ENCODE measurements around the gene ABCD4.

DNA sequence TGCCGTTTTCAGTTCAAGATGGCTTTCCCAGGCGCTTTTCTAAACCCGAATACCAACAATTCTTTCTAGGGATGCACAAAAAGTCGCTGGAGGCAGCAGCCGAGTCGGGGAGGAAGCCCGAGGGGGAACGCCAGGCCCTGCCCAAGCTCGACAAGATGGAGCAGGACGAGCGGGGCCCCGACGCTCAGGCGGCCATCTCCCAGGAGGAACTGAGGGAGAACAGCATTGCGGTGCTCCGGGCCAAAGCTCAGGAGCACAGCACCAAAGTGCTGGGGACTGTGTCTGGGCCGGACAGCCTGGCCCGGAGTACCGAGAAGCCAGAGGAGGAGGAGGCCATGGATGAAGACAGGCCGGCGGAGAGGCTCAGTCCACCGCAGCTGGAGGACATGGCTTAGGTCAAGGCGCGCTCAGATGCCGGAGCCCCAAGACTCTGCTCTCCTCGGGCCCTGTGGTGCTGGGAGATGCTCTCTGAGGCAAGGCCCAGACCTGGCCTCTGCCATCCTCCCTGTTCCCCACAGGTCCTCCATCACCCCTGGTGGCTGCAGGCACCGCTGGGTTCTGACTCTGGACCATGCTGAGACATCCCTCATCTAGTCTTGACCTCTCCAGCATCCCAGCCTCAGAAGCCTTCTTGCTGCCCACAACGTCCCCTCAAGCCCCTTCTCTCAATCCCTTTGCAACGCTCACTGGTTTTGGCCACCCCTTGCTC, 42.1 kb downstream of the ABCD4 start:
- TF ChIP-seq, protein P1, sequence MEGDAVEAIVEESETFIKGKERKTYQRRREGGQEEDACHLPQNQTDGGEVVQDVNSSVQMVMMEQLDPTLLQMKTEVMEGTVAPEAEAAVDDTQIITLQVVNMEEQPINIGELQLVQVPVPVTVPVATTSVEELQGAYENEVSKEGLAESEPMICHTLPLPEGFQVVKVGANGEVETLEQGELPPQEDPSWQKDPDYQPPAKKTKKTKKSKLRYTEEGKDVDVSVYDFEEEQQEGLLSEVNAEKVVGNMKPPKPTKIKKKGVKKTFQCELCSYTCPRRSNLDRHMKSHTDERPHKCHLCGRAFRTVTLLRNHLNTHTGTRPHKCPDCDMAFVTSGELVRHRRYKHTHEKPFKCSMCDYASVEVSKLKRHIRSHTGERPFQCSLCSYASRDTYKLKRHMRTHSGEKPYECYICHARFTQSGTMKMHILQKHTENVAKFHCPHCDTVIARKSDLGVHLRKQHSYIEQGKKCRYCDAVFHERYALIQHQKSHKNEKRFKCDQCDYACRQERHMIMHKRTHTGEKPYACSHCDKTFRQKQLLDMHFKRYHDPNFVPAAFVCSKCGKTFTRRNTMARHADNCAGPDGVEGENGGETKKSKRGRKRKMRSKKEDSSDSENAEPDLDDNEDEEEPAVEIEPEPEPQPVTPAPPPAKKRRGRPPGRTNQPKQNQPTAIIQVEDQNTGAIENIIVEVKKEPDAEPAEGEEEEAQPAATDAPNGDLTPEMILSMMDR (conservative IDR thresholded peaks at IDR 0.05; ENCODE audit: low read depth in 2 of 2), result no peak
- TF ChIP-seq, protein P2, sequence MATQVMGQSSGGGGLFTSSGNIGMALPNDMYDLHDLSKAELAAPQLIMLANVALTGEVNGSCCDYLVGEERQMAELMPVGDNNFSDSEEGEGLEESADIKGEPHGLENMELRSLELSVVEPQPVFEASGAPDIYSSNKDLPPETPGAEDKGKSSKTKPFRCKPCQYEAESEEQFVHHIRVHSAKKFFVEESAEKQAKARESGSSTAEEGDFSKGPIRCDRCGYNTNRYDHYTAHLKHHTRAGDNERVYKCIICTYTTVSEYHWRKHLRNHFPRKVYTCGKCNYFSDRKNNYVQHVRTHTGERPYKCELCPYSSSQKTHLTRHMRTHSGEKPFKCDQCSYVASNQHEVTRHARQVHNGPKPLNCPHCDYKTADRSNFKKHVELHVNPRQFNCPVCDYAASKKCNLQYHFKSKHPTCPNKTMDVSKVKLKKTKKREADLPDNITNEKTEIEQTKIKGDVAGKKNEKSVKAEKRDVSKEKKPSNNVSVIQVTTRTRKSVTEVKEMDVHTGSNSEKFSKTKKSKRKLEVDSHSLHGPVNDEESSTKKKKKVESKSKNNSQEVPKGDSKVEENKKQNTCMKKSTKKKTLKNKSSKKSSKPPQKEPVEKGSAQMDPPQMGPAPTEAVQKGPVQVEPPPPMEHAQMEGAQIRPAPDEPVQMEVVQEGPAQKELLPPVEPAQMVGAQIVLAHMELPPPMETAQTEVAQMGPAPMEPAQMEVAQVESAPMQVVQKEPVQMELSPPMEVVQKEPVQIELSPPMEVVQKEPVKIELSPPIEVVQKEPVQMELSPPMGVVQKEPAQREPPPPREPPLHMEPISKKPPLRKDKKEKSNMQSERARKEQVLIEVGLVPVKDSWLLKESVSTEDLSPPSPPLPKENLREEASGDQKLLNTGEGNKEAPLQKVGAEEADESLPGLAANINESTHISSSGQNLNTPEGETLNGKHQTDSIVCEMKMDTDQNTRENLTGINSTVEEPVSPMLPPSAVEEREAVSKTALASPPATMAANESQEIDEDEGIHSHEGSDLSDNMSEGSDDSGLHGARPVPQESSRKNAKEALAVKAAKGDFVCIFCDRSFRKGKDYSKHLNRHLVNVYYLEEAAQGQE (IDR thresholded peaks at IDR 0.05; ENCODE audit: unreplicated experiment), result no peak
- TF ChIP-seq ZNF331 (CRISPR knock-in tag; IDR thresholded peaks at IDR 0.05; ENCODE audit: low read depth) (no peak), EZH2 (IDR thresholded peaks at IDR 0.05; ENCODE audit: low read depth, unreplicated experiment) (no peak), POLR2AphosphoS5 (IDR thresholded peaks at IDR 0.05; ENCODE audit: low read depth) (no peak), JUNB (IDR thresholded peaks at IDR 0.05; ENCODE audit: unreplicated experiment) (no peak), CREB1 (CRISPR knock-in tag; IDR thresholded peaks at IDR 0.05; ENCODE audit: low read depth) (no peak), EZH2phosphoT487 (IDR thresholded peaks at IDR 0.05; ENCODE audit: unreplicated experiment) (no peak), ETS1 (IDR thresholded peaks at IDR 0.05) (no peak)
